GM12878 (cell line): ENCODE measurements around the gene AGT. TPM values are rescaled to one million over a fixed set of nuclear protein-coding genes. Genes with fewer than 3 reads are reported as not detected.

Source experiments
- ATAC-seq: fragments of 200-7000 bp; cut with Tn5 transposase; 3 replicates; pipeline ENCODE4 v1.9.1; 2020; ENCODE audit warnings: mild to moderate bottlenecking, moderate library complexity
- BruUV-seq: library from RNA; stranded (reverse); fragments of 400-500 nt; replicated peaks from 2 replicates; lab custom pipeline; 2021; lab: Mats Ljungman, UMichigan
- CTCF ChIA-PET: fragments of 300-600 bp; sonication (Branson Sonifier 250); formaldehyde crosslinking; extraction: SDS; loops from one replicate; lab custom pipeline; 2021; ENCODE audit warnings: inconsistent platforms; lab: Yijun Ruan, JAX
- POLR2A ChIA-PET: fragments of 350-600 bp; formaldehyde crosslinking; extraction: SDS; loops from one replicate; lab custom pipeline; 2021; ENCODE audit warnings: inconsistent platforms; lab: Charles Lee
- RAD21 ChIA-PET: fragments of 300-600 bp; sonication (Branson Sonifier 250); formaldehyde crosslinking; loops from one replicate; lab custom pipeline; 2023; ENCODE audit warnings: antibody characterized with exemption; ENCODE audit not compliant: unreplicated experiment; lab: Charles Lee
- SMC1A ChIA-PET: fragments of 300-600 bp; sonication (Branson Sonifier 250); formaldehyde crosslinking; loops from one replicate; lab custom pipeline; 2023; ENCODE audit not compliant: unreplicated experiment, uncharacterized antibody; lab: Charles Lee
- DNase-seq: peaks from one replicate; pipeline ENCODE4 v3.0.0-alpha.2; 2011; ENCODE audit warnings: low read depth, low spot score
- FAIRE-seq: peaks from 3 replicates; lab custom pipeline; 2011; peaks lifted over from hg19 to GRCh38; lab: Jason Lieb, UNC
- H2AFZ ChIP-seq: 2 replicates; pipeline ENCODE4 v1.6.0; 2011; ENCODE audit warnings: low read depth, low read length, control low read depth; ENCODE audit not compliant: control insufficient read depth
- H3K27ac ChIP-seq: 2 replicates; pipeline ENCODE4 v1.5.1; 2011; ENCODE audit warnings: control low read depth; ENCODE audit not compliant: control insufficient read depth, insufficient read depth
- H3K27me3 ChIP-seq, 2 experiments: replicated peaks in 1 of 2; 2 replicates each; pipeline versions ENCODE4 v1.6.0 to v1.6.1; 2011; ENCODE audit warnings: low read length in 1 of 2; ENCODE audit not compliant: control insufficient read depth in 2 of 2, insufficient read depth in 2 of 2
- H3K36me3 ChIP-seq, 2 experiments: 2 replicates each; pipeline ENCODE4 v1.5.1; 2011; ENCODE audit warnings: low read length in 1 of 2; ENCODE audit not compliant: control insufficient read depth in 2 of 2, insufficient read depth in 2 of 2
- H3K4me1 ChIP-seq: 2 replicates; pipeline ENCODE4 v1.6.1; 2011; ENCODE audit warnings: mild to moderate bottlenecking, low read length, moderate library complexity, mixed read lengths; ENCODE audit not compliant: control insufficient read depth, insufficient read depth
- H3K4me2 ChIP-seq: 2 replicates; pipeline ENCODE4 v1.6.0; 2011; ENCODE audit warnings: control low read depth; ENCODE audit not compliant: control insufficient read depth, insufficient read depth
- H3K4me3 ChIP-seq: fragments of 200-600 bp; sonication (generic); 2 replicates; pipeline ENCODE4 v1.5.1; 2016
- H3K79me2 ChIP-seq: 2 replicates; pipeline ENCODE4 v1.6.0; 2011; ENCODE audit warnings: low read length; ENCODE audit not compliant: control insufficient read depth, insufficient read depth
- H3K9ac ChIP-seq: 2 replicates; pipeline ENCODE4 v1.8.0; 2011; ENCODE audit warnings: low read length, control low read depth, mixed read lengths; ENCODE audit not compliant: control insufficient read depth, insufficient read depth
- H3K9me3 ChIP-seq: replicated peaks from 3 replicates; pipeline ENCODE4 v1.5.1; 2011; ENCODE audit warnings: mild to moderate bottlenecking, low read length; ENCODE audit not compliant: control insufficient read depth, insufficient read depth
- H4K20me1 ChIP-seq: 2 replicates; pipeline ENCODE4 v1.6.0; 2011; ENCODE audit not compliant: control insufficient read depth, insufficient read depth
- CREM ChIP-seq: IDR thresholded peaks from 2 replicates; pipeline ENCODE4 v1.6.1; 2014; ENCODE audit warnings: antibody characterized with exemption, low read depth
- MEF2A ChIP-seq: IDR thresholded peaks from 2 replicates; pipeline ENCODE4 v1.6.1; 2011; ENCODE audit warnings: low read depth, mild to moderate bottlenecking, low read length, moderate library complexity; ENCODE audit not compliant: insufficient read depth
- TAF1 ChIP-seq: IDR thresholded peaks from 2 replicates; pipeline ENCODE4 v1.6.1; 2011; ENCODE audit warnings: mild to moderate bottlenecking, low read depth, low read length, borderline replicate concordance
- USF2 ChIP-seq: IDR thresholded peaks from 2 replicates; pipeline ENCODE4 v1.6.1; 2011; ENCODE audit warnings: low read depth, low read length, improper control_type of control experiment, borderline replicate concordance
- YY1 ChIP-seq: IDR thresholded peaks from 2 replicates; pipeline ENCODE4 v1.6.1; 2011; ENCODE audit warnings: low read depth, mild to moderate bottlenecking, low read length
- ZBTB33 ChIP-seq: fragments of 450-650 bp; IDR thresholded peaks from 2 replicates; pipeline ENCODE4 v1.6.1; 2017; ENCODE audit warnings: mild to moderate bottlenecking
- WGBS: methylation state at CpG from one replicate; pipeline ENCODE4 v1.1.6; 2016; ENCODE audit warnings: low lambda C conversion rate; ENCODE audit not compliant: insufficient replicate concordance, insufficient coverage; ENCODE audit errors: missing lambda C conversion rate; 5-methylcytosine and 5-hydroxymethylcytosine counted together
- in situ Hi-C: fragments of 300-500 bp; cut with MboI; formaldehyde crosslinking; loops from 9 replicates; pipeline ENCODE4 v1.14.3; 2018; ENCODE audit warnings: mixed read lengths
- intact Hi-C: fragments of 100-400 bp; cut with micrococcal nuclease; formaldehyde crosslinking; loops from one replicate; pipeline ENCODE4 v1.14.2; 2022; ENCODE audit not compliant: unreplicated experiment
- polyA plus RNA-seq, 11 experiments: library from polyadenylated mRNA; depleted of rRNA in 4 of 11; unstranded in 6 of 11; stranded (reverse) in 5 of 11; fragments of >200 nt; fragmentation: Nextera tagmentation in 4 of 11; fragmentation: Illumina TruSeq in 1 of 11; extraction: Ambion mirVana in 4 of 11; extraction: Trizol in 1 of 11; gene quantifications; 1 replicate in 1 of 11; 2 replicates in 10 of 11; pipeline versions ENCODE4 v1.2.1 to v1.2.3, GENCODE V29; 2011 to 2016; ENCODE audit warnings: inconsistent platforms in 2 of 11, missing spikeins in 2 of 11, low read depth in 1 of 11
- total RNA-seq, 4 experiments: library from RNA; depleted of rRNA in 3 of 4; stranded (reverse); fragments of >200 nt in 3 of 4; fragmentation: Illumina TruSeq in 1 of 4; extraction: Trizol in 1 of 4; gene quantifications; 2 replicates each; pipeline versions ENCODE4 v1.2.1 to v1.2.3, GENCODE V29; 2013 to 2021

AGT gene
- total and polyA plus RNA-seq, 10 of the 15 experiments (the other 5 are each of a cell fraction or from before 2014, with no cell fraction given) = 0.69 TPM; not detected in 9

GRCh38 chr1:230743899-230744298 is 30.0 kb upstream of the AGT start:
- 0% methylated on average over 2 of the region's 2 CpGs for WGBS
- ChIA-PET SMC1A (no interaction called here), POLR2A (no interaction called here), CTCF (no interaction called here), RAD21 (no interaction called here)
- BruUV-seq = no TSS peak
- ATAC-seq = no peak
- Histone ChIP-seq H3K27ac (no peak overlapping the region), H3K9me3 (no peaks in the 10 kb centered on the region), H3K79me2 (no peaks in the 10 kb centered on the region), H3K4me1 (no peaks in the 10 kb centered on the region), H3K4me2 (no peak overlapping the region), H4K20me1 (no peaks in the 10 kb centered on the region), H3K27me3 (no peaks in the 10 kb centered on the region), H2AFZ (no peak overlapping the region), H3K36me3 (no peaks in the 10 kb centered on the region), H3K9ac (no peak overlapping the region), H3K4me3 (no peak overlapping the region)
- TF ChIP-seq CREM (no peak), MEF2A (no peak), YY1 (no peak), TAF1 (no peak), ZBTB33 (no peak), USF2 (no peak)
- intact Hi-C loops = no loop called here
- FAIRE-seq = no peak
- in situ Hi-C loops = no loop called here
- no peak for DNase-seq
